T-helper 9 cell (primary cell): ENCODE measurements around the gene CDK18.

Experiments used
- DNase-seq: peaks from one replicate; pipeline ENCODE4 v3.0.0-alpha.2; 2020

CDK18 gene

GRCh38 chr1:205524794-205525101, 20.3 kb downstream of the CDK18 start:
- DNase-seq, result no peak

- DNase-seq, result no peak
Observed at GRCh38 chr1:205525495-205526285, 21.2 kb downstream of the CDK18 start.

- DNase-seq, result no peak
Observed at GRCh38 chr1:205526431-205526830, 22.0 kb downstream of the CDK18 start.

- DNase-seq, result no peak
Observed at GRCh38 chr1:205527931-205528330, 23.5 kb downstream of the CDK18 start.

GRCh38 chr1:205528446-205528886, 24.0 kb downstream of the CDK18 start:
- DNase-seq, result no peak

- peak; percentile 88 for DNase-seq
Observed at GRCh38 chr1:205528887-205529825, 24.7 kb downstream of the CDK18 start.

- DNase-seq, result no peak
Observed at GRCh38 chr1:205530116-205530515, 25.6 kb downstream of the CDK18 start.

- DNase-seq, result no peak
Observed at GRCh38 chr1:205531191-205532025, 26.9 kb downstream of the CDK18 start.

GRCh38 chr1:205532026-205532898, 27.8 kb downstream of the CDK18 start:
- no peak for DNase-seq

- no peak for DNase-seq
Observed at GRCh38 chr1:205532996-205533735, 28.7 kb downstream of the CDK18 start.

- DNase-seq, result no peak
Observed at GRCh38 chr1:205533748-205534443, 29.4 kb downstream of the CDK18 start.

GRCh38 chr1:205534444-205534985, 30.0 kb downstream of the CDK18 start:
- no peak for DNase-seq

GRCh38 chr1:205535096-205535495, 30.6 kb downstream of the CDK18 start:
- DNase-seq, result no peak

GRCh38 chr1:205535866-205536758, 31.6 kb downstream of the CDK18 start:
- no peak for DNase-seq

GRCh38 chr1:205536759-205537361, 32.4 kb downstream of the CDK18 start:
- no peak for DNase-seq

- no peak for DNase-seq
Observed at GRCh38 chr1:205537386-205538018, 33.0 kb downstream of the CDK18 start.

- no peak for DNase-seq
Observed at GRCh38 chr1:205538235-205538840, 33.9 kb downstream of the CDK18 start.
